OCI-LY3 (cell line): ENCODE data around the gene ZNRF2.

Experiments used
- H2AFZ ChIP-seq: fragments of 200-600, 300-600 bp; shearing (Covaris generic); 2 replicates; pipeline ENCODE4 v1.6.0; 2014; ENCODE audit warnings: antibody characterized with exemption, low read depth, low read length
- H3K27ac ChIP-seq: fragments of 200-600, 300-600 bp; sonication (generic); 2 replicates; pipeline ENCODE4 v1.5.1; 2014; ENCODE audit warnings: mild to moderate bottlenecking, low read length, moderate library complexity, mixed read lengths
- H3K27me3 ChIP-seq: fragments of 200-600, 300-600 bp; sonication (generic); 2 replicates; pipeline ENCODE4 v1.6.1; 2014; ENCODE audit warnings: low read depth, low read length, mixed read lengths
- H3K36me3 ChIP-seq: fragments of 200-600, 300-600 bp; sonication (generic); replicated peaks from 2 replicates; pipeline ENCODE3; 2014; ENCODE audit warnings: low read depth, low read length, mixed read lengths
- H3K4me1 ChIP-seq: fragments of 300-600, 200-600 bp; sonication (generic); 2 replicates; pipeline ENCODE4 v1.6.1; 2014; ENCODE audit warnings: low read length, mixed read lengths
- H3K4me2 ChIP-seq: fragments of 200-600, 300-600 bp; sonication (generic); 2 replicates; pipeline ENCODE4 v1.6.1; 2014; ENCODE audit warnings: low read length, mixed read lengths
- H3K4me3 ChIP-seq: fragments of 300-600, 200-600 bp; sonication (generic); 2 replicates; pipeline ENCODE4 v1.5.1; 2014; ENCODE audit warnings: antibody characterized with exemption, mild to moderate bottlenecking, low read length, moderate library complexity
- H3K79me2 ChIP-seq: fragments of 300-600, 200-600 bp; shearing (Covaris generic); 2 replicates; pipeline ENCODE4 v1.6.1; 2014; ENCODE audit warnings: mild to moderate bottlenecking, low read length, mixed read lengths
- H3K9ac ChIP-seq: fragments of 300-600, 200-600 bp; shearing (Covaris generic); 2 replicates; pipeline ENCODE4 v1.6.0; 2014; ENCODE audit warnings: mild to moderate bottlenecking, low read length, moderate library complexity
- H3K9me3 ChIP-seq: fragments of 200-600, 300-600 bp; shearing (Covaris generic); 2 replicates; pipeline ENCODE4 v1.6.1; 2014; ENCODE audit warnings: low read length, mixed read lengths; ENCODE audit not compliant: insufficient read depth
- H4K20me1 ChIP-seq: fragments of 200-600, 300-600 bp; sonication (generic); 2 replicates; pipeline ENCODE4 v1.6.1; 2016; ENCODE audit warnings: low read length, mixed read lengths; ENCODE audit not compliant: insufficient read depth
- EZH2phosphoT487 ChIP-seq: fragments of 200-600 bp; shearing (Covaris generic); IDR thresholded peaks from 2 replicates; pipeline ENCODE4 v1.6.1; 2018; ENCODE audit warnings: antibody characterized with exemption, mixed run types, low read depth
- TF ChIP-seq, protein P1 (sequence below): fragments of 200-600, 300-600 bp; sonication (generic); IDR thresholded peaks from 2 replicates; pipeline ENCODE4 v1.5.1; 2014; ENCODE audit warnings: antibody characterized with exemption, low read length, low read depth

ZNRF2 gene

DNA sequence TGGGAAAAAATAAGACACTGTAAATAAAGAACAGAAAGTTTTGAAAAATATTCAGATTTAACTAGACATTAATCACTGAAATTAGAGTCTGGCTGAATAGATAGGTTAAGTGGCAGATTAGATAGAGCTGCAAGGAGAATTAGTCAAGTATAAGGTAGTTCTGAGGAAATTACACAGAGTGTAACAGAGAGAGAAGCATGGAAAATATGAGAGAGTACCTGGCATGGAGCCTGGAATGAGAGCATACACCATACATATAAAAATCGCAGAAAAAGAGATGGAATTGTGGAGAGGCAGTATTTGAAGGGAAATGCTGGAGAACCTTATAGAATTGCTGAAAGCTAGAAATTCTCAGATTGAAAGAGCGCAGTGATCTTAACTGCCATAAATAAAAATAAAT, 46.9 kb downstream of the ZNRF2 start:
- TF ChIP-seq, protein P1, sequence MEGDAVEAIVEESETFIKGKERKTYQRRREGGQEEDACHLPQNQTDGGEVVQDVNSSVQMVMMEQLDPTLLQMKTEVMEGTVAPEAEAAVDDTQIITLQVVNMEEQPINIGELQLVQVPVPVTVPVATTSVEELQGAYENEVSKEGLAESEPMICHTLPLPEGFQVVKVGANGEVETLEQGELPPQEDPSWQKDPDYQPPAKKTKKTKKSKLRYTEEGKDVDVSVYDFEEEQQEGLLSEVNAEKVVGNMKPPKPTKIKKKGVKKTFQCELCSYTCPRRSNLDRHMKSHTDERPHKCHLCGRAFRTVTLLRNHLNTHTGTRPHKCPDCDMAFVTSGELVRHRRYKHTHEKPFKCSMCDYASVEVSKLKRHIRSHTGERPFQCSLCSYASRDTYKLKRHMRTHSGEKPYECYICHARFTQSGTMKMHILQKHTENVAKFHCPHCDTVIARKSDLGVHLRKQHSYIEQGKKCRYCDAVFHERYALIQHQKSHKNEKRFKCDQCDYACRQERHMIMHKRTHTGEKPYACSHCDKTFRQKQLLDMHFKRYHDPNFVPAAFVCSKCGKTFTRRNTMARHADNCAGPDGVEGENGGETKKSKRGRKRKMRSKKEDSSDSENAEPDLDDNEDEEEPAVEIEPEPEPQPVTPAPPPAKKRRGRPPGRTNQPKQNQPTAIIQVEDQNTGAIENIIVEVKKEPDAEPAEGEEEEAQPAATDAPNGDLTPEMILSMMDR: no peak
- no peak for TF ChIP-seq EZH2phosphoT487
- no peak overlapping the region for H3K4me3 ChIP-seq
- H3K27ac ChIP-seq: no peak overlapping the region
- peak overlapping the region; percentile 67; the same call in 1 of the 2 replicates for H3K4me2 ChIP-seq
- peaks cover 33% of the 10 kb centered on the region for H3K79me2 ChIP-seq
- peaks cover 21% of the 10 kb centered on the region for H3K4me1 ChIP-seq
- H3K9me3 ChIP-seq: peaks cover 4% of the 10 kb centered on the region; the same call in 1 of the 2 replicates
- H3K9ac ChIP-seq: no peak overlapping the region
- H4K20me1 ChIP-seq: peaks cover 44% of the 10 kb centered on the region
- no peak overlapping the region for H2AFZ ChIP-seq
- peaks cover 9% of the 10 kb centered on the region for H3K36me3 ChIP-seq
- H3K27me3 ChIP-seq: peaks cover 11% of the 10 kb centered on the region

DNA sequence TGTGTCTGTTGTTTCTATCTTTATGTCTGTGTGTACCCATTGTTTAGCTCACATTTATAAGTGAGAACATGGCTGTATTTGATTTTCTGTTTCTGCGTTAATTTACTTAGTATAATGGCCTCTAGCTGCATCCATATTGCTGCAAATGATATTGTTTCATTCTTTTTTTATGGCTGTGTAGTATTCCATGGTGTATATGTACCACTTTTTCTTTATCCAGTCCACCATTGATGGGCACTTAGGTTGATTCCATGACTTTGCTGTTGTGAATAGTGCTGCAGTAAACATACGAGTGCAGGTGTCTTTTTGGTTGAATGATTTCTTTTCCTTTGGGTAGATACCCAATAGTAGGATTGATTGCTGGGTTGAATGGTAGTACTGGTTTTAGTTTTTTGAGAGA, 48.2 kb downstream of the ZNRF2 start:
- no peak overlapping the region for H3K4me2 ChIP-seq
- H3K79me2 ChIP-seq: peaks cover 43% of the 10 kb centered on the region
- peaks cover 51% of the 10 kb centered on the region for H4K20me1 ChIP-seq
- H3K4me3 ChIP-seq: no peak overlapping the region
- peaks cover 32% of the 10 kb centered on the region for H3K4me1 ChIP-seq
- peaks cover 9% of the 10 kb centered on the region for H3K36me3 ChIP-seq
- no peak overlapping the region for H3K27ac ChIP-seq
- peaks cover 4% of the 10 kb centered on the region; the same call in 1 of the 2 replicates for H3K9me3 ChIP-seq
- peaks cover 11% of the 10 kb centered on the region for H3K27me3 ChIP-seq
- H2AFZ ChIP-seq: no peak overlapping the region
- H3K9ac ChIP-seq: no peak overlapping the region
- TF ChIP-seq, protein P1: no peak
- no peak for TF ChIP-seq EZH2phosphoT487

DNA sequence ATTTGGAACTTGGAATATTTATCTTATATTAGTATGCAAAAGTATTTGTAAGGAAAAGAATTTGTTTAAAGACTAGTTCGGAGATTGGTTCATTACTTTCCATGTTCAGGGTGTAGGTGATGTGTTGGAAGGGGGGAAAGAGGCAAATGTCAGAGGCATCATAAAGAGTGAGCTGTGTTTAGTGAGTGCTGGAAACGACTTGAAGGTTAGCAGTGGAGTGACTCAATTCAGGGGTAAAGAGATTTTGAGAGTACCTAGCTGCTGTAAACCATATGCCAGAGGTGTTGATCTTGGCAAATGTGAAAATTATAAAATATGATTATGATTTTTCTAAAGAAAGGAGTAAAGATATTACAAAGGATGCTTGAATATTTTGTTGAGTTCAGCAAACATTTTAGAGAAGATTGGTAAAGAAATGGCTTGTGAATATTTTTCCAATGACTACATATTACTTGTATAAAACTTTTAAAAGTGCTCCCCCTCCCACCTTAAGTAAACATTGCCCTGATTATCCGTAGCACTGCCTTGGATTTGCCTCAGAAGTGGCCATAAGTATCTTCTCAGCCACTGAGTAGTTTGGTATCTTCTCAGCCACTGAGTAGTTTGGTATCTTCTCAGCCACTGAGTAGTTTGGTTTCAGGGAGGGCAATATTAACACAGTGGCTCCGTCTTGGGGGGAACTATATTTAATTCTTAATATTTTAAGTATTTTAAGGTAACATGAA, 51.5 kb downstream of the ZNRF2 start:
- H3K4me2 ChIP-seq: no peak overlapping the region
- H3K27ac ChIP-seq: no peak overlapping the region
- no peak for TF ChIP-seq EZH2phosphoT487
- TF ChIP-seq, protein P1: no peak
- peaks cover 29% of the 10 kb centered on the region; the same call in 1 of the 2 replicates for H4K20me1 ChIP-seq
- H3K4me1 ChIP-seq: peaks cover 17% of the 10 kb centered on the region
- H3K27me3 ChIP-seq: peaks cover 11% of the 10 kb centered on the region
- no peak overlapping the region for H3K4me3 ChIP-seq
- H3K79me2 ChIP-seq: peaks cover 37% of the 10 kb centered on the region
- H3K9ac ChIP-seq: no peak overlapping the region
- peaks cover 9% of the 10 kb centered on the region for H3K36me3 ChIP-seq
- H2AFZ ChIP-seq: no peak overlapping the region
- peaks cover 4% of the 10 kb centered on the region; the same call in 1 of the 2 replicates for H3K9me3 ChIP-seq

DNA sequence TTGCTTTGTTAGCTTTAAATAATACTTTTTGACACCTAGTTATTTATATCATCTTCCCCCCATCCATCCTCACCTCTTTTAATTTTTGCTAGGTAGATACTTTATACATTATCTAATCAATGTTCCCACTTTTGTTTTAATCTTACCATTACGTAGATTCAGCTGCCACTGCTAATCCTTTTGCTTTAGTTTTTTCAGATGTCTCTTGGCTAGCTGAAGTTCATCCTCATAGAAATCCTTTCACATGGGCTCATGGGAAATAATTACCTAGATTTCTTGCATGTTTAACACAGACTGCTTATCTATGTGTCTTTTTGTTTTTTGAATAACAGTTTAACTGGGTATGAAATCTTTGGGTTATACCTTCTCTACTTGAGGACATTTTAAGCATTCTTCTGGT, 60.1 kb downstream of the ZNRF2 start:
- Histone ChIP-seq H3K79me2 (peaks cover 47% of the 10 kb centered on the region), H3K9me3 (no peaks in the 10 kb centered on the region), H3K27me3 (no peaks in the 10 kb centered on the region), H4K20me1 (no peaks in the 10 kb centered on the region), H3K4me3 (peak overlapping the region; percentile 23), H3K4me2 (peak overlapping the region; percentile 55), H3K27ac (no peak overlapping the region), H2AFZ (no peak overlapping the region), H3K9ac (no peak overlapping the region), H3K4me1 (peaks cover 45% of the 10 kb centered on the region), H3K36me3 (no peaks in the 10 kb centered on the region)
- TF ChIP-seq, protein P1: no peak
- TF ChIP-seq EZH2phosphoT487: no peak
